Activated CD4-positive, alpha-beta T cell treated with anti-CD3 and anti-CD28 coated beads, Interleukin-2, Interleukin-6, amounts not matched to agents 100 ng/mL and 50 ng/mL, durations not matched to agents 16 hours and 8 hours (primary cell): ENCODE measurements around the gene NDUFS6.
A peak's percentile ranks its signal among the peaks of the same experiment; 100 is the strongest.

Experiments
- DNase-seq: peaks from one replicate; pipeline ENCODE4 v3.0.0-alpha.2; 2020

NDUFS6 gene

GRCh38 chr5:1801222-1801966 lies at the start of gene NDUFS6:
Gene NDUFS6 (plus strand): TSS chr5:1801407. CDS start chr5:1801418, 11 bp downstream.
- peak; percentile 87 for DNase-seq

DNA sequence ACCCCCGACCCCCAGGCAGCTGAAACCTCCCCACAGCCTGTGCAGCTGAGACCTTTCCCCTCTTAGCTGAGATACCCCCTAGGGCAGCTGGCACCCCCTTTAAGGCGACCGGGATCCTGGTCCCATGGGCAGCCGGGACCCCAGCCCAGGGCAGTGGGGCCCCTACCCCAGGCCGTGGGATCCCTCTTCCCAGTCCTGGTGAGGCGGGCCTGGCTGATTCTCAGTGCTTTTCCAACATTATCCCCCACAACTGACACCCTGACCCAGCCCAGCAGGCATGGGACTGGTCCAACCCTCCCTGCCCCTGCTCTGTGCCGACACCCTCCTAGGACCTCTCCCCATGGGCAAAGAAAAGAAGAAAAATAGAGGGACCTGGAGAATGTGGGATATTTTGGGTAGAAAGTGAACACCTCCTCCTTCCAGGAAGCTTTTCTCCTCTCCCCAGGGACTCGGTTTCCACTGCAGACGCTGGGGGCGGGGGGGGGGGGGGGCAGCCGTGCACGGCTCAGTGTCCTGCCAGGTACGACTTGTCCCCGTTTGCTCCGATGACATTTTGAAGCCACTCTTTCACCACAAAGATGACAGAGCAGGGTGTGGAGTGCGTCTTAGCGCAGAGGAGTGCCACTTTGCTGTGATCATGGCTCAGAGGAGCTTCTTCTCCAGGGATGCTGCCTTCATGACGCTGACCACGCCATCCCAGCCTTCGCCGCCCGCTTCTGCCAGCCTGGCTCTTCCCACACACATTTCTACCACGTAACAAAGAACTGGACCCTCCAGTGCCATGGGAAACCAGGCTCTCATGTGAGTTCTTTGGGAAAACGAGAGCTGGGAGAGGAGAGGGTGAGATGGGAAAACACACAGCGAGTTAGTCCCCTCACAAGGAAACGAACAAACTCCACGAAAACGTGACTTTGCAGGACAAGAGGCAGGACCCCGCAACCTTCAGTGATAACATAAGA lies 49.1 kb upstream of the NDUFS6 start:
- DNase-seq = no peak

DNA sequence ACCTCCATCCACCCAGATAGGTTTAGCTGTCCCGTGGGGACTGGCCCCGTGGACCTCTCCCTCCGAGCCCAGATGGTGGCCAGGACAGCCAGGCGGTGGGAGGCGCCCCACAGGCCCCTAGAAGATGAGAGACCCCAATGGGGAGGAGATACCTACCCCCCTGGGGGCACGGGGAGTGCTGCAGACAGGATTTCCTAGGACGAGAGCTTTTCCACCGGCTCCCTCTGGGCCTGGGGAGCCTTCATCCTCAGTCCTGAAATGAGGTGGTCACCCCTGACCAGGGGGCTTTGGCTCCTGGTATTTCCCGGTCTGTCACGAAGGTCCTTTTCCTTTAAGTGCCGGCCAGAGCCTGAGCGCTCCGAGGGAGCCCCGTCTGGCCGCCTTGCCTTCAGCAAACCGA lies 48.3 kb upstream of the NDUFS6 start:
- DNase-seq = no peak

DNA sequence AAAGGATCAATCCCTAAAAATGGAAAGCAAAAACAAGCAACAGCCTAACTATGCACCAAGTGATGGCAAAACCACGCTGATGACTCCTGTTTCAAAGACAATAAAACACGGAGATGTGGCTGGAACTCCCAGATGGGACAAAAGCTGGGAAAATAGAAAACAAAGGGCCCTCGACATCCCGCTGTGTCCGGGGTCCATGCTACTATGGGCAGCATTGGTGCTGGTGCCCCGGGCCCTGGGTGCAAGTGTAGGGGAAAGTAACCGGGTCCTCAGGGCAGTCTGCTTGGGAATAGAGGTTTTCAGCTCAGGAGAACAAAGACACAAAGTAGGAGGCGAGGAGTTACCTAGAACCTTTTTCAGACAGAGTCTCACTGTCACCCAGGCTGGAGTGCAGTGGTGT lies 47.7 kb upstream of the NDUFS6 start:
- no peak for DNase-seq

- no peak for DNase-seq
Observed at GRCh38 chr5:1754531-1755220, 46.5 kb upstream of the NDUFS6 start.

- DNase-seq = no peak
Observed at GRCh38 chr5:1755321-1755949, 45.8 kb upstream of the NDUFS6 start.

DNA sequence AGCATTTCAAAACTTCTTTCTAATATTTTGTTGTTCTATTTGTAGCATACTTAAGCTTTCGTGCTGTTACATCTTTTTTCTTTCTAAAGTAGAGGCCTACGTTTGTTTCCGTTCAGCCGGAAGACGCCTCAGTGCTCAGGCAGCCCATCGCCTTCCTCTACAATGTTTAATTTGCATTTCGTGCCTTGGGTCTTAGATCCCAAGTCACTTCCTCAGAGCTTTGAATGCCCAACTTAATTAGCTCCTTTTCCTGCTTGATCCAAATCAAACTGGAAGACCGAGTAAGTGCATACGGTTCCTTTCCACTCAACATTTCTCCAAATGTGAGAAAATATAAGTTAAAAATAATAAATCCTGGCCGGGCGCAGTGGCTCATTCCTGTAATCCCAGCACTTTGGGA lies 44.7 kb upstream of the NDUFS6 start:
- DNase-seq = no peak

- no peak for DNase-seq
Observed at GRCh38 chr5:1757511-1757910, 43.7 kb upstream of the NDUFS6 start.

DNA sequence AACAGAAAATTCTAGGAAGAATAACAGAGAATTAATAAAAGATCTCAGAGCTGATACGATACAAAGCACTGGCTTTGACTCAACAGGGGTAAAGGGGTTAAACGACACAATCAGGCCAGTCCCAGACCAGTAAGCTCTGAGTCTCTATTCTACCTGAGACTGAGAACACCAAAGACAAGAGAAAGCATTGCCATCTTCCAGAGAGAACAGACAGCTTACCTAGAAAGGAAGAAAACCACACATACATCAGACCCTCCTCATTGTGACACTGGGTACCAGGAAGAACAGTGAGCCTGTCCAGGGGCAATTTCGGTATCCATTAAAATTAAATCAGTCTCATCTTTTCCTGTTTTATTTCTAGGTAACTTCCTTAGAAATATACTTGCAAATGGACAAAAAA lies 42.6 kb upstream of the NDUFS6 start:
- no peak for DNase-seq

DNA sequence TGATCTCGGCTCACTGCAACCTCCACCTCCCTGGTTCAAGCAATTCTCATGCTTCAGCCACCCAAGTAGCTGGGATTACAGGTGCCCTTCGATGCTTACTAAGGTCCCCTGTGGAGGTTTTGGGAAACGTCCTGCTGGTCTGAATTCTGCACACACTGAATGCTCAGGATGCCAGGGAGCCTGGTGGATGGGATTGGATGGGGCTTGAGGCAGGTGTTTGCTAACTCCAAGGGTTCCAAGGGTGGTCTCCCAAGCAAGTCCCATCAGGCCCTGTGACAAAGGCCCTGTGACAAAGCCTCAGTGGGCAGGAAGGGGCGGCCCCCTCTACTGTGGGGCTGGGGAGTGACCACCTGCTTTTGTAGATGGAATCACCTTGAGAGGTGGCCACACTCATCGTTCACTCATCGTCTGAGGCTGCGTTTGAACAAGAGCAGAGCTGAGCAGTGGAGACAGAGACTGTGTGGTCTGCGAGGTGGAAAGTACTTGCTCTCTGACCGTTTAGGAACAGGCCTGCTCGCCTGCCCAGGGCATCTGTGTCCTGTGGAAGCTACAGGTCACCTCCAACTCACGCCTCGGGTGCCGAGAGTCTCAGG lies 41.7 kb upstream of the NDUFS6 start:
- no peak for DNase-seq

DNA sequence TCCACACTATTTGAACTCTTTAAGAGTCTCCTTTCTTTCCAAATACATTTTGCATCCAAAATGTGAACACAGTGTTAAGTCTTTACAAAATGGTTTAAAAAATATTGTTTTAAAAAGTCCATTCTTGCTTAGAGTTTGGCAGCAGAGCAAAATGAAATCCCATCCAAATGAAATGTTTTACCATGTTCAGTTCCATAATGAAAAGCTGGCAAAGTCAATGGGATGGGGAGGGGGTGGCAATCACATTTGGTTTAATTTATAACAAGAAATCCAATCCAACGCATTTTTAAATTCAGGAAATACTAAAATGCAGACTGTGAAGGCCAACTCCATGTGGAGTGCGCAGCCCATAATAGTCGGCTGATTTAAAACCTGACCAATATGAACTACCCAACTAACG lies 41.0 kb upstream of the NDUFS6 start:
- no peak for DNase-seq

- DNase-seq = no peak
Observed at GRCh38 chr5:1760656-1761452, 40.4 kb upstream of the NDUFS6 start.

DNA sequence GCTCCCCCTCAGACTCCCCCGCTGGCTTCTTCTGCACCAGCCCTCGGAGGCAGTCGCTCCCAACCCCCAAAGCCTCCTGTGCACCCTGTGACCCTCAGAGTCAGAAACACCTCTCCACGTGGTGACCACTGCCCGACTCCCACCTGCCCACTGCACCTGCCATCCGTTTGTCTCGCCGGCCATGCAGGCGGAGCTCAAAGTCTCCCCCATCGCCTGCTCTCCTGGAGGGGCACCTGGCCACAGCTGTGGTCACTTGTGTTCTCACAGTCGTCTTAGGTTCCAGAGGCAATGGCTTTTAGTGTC lies 39.8 kb upstream of the NDUFS6 start:
- no peak for DNase-seq

DNA sequence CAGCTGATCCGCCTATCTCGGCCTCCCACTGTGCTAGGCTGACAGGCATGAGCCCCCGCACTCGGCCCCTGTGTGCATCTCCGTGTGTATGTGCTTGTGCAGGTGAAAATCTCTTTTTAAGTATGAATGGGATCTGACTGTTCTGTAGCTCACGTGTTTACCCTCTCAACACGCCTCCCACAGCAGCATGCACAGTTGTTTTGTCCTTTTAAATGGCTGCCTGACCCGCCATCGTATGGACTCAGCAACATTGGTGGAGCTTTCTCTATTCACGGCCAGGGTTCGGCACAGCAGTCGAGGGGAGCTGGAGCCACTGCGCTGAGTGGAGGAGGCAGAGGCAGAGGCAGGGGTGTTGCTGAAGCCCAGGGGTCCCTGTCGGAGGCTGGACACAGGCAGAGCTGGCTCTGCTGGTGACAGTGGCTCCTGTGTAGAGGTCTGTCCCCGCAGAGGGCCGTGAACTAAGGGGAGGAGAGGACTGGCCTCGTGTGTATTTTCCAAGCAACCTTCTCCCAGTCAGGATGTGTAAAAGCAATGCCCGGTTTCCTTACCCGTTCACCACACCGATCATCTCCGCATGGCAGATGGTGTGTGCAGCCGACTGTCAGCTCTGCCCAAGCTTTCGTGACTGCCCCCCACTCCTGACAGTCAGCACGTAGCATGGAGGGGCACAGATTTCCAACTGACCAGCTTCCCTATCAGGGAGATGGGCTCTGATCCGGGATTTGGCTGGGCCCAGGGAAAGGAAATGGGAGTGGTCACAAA lies 38.9 kb upstream of the NDUFS6 start:
- no peak for DNase-seq

- no peak for DNase-seq
Observed at GRCh38 chr5:1762883-1763547, 38.2 kb upstream of the NDUFS6 start.

GRCh38 chr5:1763548-1763911 lies 37.7 kb upstream of the NDUFS6 start:
- DNase-seq = peak; percentile 30

DNA sequence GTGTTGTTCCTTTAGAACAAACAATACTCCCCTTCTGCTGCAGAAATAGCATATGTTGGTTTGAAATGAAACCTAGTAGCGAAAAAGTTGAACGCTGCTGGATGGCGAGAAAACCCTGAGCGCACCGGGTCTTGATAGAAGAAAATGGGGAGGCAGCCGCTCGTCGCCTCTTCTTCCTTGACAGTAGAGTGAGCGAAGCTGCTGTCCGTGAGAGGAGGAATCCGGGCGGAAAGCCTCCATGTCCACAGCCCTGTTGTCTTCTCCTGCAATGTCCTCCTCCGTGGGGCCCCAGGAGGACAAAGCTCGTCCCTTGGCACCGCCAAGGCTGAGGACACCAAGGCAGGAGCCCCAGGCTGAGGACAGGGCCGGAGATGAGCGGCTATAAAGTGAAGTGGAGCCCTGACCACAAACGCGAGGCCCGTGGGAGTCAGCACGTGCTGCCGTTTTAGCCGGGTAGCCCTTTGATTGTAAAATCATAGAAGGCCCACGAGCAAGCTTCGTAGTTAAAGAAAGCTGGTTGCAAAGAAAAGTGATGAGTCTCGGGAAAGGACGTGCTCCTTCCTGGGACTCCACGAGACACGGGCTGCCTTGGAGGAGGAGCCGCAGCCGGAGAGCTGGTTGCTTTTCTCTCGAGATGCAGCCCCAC lies 37.1 kb upstream of the NDUFS6 start:
- no peak for DNase-seq

GRCh38 chr5:1764606-1764960 lies 36.6 kb upstream of the NDUFS6 start:
- DNase-seq = no peak

- no peak for DNase-seq
Observed at GRCh38 chr5:1765141-1765879, 35.9 kb upstream of the NDUFS6 start.

- no peak for DNase-seq
Observed at GRCh38 chr5:1765880-1766235, 35.3 kb upstream of the NDUFS6 start.
